ENCODE results near the gene YJU2.

- no peak for TF ChIP-seq CTCF (IDR thresholded peaks at IDR 0.05)
- no peak for TF ChIP-seq POLR2A (IDR thresholded peaks at IDR 0.05)
Measured at GRCh38 chr19:4210166-4210731, 36.6 kb upstream of the YJU2 start.

All from vagina (tissue), 2 donors.